GM15510 (cell line): ENCODE data around the gene OR8A1.

Experiments used
- POLR2A ChIP-seq: IDR thresholded peaks from 3 replicates; pipeline ENCODE4 v1.6.1; 2011; ENCODE audit warnings: borderline replicate concordance; ENCODE audit not compliant: insufficient read length; ENCODE audit errors: extremely low read depth

Gene OR8A1

DNA sequence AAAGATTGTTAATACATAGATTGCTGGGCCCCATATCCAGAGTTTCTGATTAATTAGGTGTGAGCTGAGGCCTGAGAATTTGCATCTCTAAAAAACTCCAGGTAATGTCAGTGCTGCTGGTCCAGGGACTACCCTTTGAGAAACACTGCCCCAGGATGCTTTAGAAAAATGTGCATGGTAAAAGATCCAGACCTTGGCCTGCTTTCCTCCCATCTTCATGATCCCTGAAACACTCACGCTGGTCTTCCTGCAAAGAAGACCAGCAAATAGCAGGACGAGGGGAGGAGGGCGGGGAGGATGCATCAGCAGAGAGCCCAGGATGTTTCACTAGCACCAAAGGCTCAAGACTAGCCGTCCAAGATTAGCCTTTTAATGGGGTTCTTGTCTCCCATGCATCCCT is at the start of gene OR8A1:
Gene OR8A1, plus strand, starts transcription at position 301 of the 400 bp plus-strand sequence. CDS start 123 bp downstream, outside the sequence.
- TF ChIP-seq POLR2A, result no peak

DNA sequence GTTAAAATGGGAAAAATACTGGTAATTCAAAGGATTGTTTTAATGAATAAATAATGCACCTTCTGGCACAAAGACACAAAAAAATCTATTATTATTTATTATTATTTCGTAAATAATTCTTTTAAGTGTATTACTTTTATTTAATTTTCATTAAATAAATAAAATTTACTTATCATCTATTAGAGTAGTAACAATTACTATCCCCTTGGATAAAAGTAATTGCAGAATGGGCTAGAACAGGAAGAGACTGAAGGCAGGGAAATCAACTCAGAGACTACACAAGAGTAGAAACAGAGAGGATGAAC is 49.3 kb upstream of the OR8A1 start:
- TF ChIP-seq POLR2A, result no peak

GRCh38 chr11:124533626-124534025 is 36.2 kb upstream of the OR8A1 start:
- TF ChIP-seq POLR2A, result no peak

DNA sequence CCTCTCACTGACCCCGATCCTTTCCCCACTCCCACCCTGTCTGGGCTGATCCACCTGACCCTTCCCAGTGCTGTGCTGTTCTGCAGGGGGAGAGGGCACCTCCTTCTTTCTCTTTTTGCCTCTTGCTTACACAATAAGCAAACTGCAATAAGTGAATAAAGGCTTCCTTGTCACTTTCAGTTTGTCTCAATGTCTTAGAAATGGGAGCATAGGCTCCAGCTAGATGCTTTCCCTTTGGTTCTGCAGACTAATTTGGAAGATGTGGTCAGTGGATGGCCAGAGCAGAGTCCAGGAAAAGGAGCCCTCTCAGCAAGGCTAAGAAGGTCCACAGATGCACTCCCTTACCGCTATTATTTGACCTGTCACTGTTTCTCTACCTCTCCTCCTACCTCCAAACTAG is 35.7 kb upstream of the OR8A1 start:
- no peak for TF ChIP-seq POLR2A

DNA sequence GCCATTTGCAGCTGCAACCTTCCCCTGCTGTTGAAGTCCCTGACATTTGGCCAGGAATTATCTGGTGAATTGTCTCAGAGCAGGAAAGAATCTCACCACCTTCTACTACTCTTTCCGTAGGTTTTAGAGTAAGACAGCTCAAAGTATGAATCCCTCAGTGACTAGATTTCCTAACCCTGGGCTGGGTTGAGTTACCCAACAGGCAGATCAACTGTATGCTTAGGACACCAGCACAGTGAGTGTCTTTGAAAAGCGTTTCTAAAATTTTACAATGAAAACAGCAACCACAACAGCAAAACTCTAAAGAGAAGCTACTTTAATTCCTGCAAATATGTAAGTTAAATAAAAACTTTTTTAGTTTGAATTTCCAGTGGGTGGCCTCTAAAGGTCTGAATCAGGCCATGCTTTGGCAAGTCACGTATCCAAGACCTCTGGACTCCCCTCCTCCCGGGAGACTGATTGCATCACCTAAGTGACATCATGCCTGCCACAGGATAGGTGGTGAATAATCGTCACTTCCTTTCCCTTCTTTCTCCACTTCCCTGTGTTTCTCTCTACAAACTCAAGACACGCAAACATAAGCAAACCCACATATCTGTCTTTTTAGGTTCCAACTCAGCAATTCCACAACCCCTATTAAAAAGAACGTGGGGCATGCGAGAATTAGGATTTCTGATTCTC is 34.1 kb upstream of the OR8A1 start:
- TF ChIP-seq POLR2A, result no peak

DNA sequence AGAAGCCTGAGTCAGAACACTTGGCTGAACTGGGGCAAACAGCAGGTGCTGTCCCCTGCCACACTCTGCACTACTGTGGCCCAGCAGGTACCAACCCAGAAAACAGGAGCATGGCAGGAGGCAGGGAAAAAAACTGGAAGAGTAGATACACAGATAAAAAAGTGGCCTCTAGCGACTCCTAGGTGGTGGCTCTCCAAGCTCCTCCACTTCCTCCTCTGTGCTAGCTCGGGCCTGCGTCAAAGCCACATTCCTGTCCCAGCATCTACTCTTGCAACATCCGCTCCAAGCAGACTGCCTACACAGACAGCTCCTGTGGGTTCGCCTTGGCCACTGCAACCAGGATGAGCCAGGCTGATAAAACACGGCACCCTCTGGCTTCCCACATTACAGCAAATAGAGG is 33.3 kb upstream of the OR8A1 start:
- TF ChIP-seq POLR2A, result no peak

DNA sequence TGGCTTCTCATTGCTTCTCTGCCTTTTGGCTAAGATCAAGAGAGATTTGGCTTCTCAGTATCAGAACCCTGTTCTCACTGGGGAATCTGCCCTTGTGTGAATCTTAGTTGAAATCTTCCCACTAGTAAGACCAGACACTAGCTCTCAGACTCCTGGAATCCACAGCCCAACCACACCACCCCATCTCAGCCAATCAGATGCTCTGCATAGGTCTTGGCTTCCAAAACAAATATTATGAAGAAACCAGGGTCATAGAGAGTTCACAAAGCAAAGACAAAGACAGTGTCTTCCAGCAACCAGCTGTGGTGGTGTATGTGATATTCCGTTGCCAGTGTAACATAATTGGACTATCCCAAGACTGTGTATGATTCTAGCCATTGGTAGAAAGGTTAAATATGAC is 31.8 kb upstream of the OR8A1 start:
- no peak for TF ChIP-seq POLR2A

GRCh38 chr11:124541204-124541603 is 28.6 kb upstream of the OR8A1 start:
- TF ChIP-seq POLR2A, result no peak

DNA sequence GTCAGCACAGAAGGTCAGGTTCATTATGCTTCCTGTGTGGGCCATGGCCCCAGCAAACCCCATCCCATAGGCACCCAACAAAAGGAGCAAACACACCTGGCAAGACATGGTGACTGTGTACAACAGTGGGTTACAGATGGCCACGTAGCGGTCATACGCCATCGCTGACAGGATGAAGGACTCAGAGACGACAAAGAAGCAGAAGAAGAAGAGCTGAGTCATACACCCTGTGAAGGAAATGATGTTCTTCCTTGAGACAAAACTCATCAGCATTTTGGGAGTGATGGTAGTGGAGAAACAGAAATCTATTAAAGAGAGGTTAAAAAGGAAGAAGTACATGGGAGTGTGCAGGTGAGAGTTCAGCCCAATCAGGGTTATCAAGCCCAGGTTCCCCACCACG is 26.7 kb upstream of the OR8A1 start:
- no peak for TF ChIP-seq POLR2A

DNA sequence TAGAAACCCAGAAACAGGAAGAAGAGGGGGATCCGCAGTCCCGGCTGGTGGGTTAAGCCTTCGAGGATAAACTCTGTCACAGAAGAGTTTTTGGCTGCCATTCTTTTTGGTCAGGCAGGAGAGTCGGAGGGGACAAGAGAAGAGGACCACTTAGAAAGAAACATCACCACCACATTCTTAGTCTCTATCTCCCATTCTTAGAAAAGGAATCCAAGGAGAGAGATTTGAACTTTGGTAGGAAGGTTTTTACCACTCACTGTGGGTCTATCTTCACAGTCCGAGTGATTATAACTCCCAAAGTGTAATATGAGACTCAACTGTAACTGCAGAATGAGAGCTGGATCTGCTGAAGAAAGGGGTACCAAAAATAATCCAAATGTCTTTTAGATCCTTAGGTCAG is 26.2 kb upstream of the OR8A1 start, which contains the start of gene OR8B12:
Gene OR8B12, minus strand, starts transcription at position 101 of the 400 bp plus-strand sequence. Its CDS starts 0 bp downstream, at position 101.
- TF ChIP-seq POLR2A, result no peak

- TF ChIP-seq POLR2A, result no peak
Observed at GRCh38 chr11:124551189-124551588, 18.6 kb upstream of the OR8A1 start.

- no peak for TF ChIP-seq POLR2A
Observed at GRCh38 chr11:124551987-124552386, 17.8 kb upstream of the OR8A1 start.

GRCh38 chr11:124556828-124557227 is 13.0 kb upstream of the OR8A1 start:
- TF ChIP-seq POLR2A, result no peak

DNA sequence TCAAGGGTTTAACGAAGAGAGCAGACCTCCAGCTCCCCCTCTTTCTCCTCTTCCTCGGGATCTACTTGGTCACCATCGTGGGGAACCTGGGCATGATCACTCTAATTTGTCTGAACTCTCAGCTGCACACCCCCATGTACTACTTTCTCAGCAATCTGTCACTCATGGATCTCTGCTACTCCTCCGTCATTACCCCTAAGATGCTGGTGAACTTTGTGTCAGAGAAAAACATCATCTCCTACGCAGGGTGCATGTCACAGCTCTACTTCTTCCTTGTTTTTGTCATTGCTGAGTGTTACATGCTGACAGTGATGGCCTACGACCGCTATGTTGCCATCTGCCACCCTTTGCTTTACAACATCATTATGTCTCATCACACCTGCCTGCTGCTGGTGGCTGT is 363 bp downstream of the OR8A1 start:
- no peak for TF ChIP-seq POLR2A

DNA sequence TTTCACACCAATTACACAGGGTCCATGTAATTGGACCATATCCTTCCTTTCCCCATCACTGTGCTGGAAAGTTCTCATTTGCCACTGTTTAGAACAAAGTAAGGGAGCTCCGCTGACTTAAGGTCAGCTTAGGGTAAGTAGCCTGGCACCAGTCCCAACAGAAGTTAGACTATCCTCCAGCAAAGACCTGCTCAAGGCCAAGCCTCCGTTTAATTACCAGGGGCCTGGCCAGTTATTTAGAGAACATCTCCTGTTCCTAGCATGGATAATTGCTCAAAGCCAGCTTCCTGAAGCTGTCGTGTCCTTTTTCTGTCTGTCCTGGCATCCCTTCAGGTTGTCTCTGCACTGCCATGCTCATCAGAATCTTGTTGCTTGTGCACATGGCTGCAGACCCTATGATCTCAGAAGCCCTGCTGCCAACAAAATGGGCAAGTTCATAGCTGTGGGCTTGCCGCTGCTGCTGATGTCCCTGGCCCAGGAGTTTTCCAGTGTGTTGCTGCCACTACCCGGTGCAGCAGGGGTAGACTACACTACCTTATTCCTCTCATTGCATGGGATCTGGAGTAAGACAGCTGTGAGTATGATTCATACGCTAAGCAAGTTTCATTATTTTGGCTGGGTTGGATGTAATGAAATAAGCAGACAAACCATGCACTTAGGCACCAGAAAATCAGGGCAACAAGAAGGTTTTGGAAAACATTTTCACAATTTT is 8.1 kb downstream of the OR8A1 start:
- TF ChIP-seq POLR2A, result no peak

- no peak for TF ChIP-seq POLR2A
Observed at GRCh38 chr11:124578761-124579160, 9.0 kb downstream of the OR8A1 start.
